Caco-2 (cell line): Measurements from ENCODE around the gene UBE2D1. TPM values are rescaled to one million over a fixed set of nuclear protein-coding genes. Genes with fewer than 3 reads are reported as not detected.

Source experiments
- BruUV-seq: library from RNA; stranded (reverse); fragments of 400-500 nt; replicated peaks from 2 replicates; lab custom pipeline; 2021; lab: Mats Ljungman, UMichigan
- CTCF ChIA-PET: fragments of 300-600 bp; sonication (Branson Sonifier 250); formaldehyde crosslinking; loops from one replicate; lab custom pipeline; 2022; ENCODE audit warnings: antibody characterized with exemption; lab: Charles Lee
- POLR2A ChIA-PET: fragments of 300-600 bp; sonication (Branson Sonifier 250); formaldehyde crosslinking; loops from one replicate; lab custom pipeline; 2022; ENCODE audit warnings: antibody characterized with exemption; lab: Charles Lee
- DNase-seq, 2 experiments: peaks; one replicate each; pipeline versions ENCODE4 v3.0.0 to v3.0.0-alpha.2; 2020 to 2022
- H3K27me3 ChIP-seq: replicated peaks from 2 replicates; pipeline ENCODE4 v1.6.0; 2011; ENCODE audit warnings: low read length; ENCODE audit not compliant: control insufficient read depth, insufficient read depth
- H3K36me3 ChIP-seq: 2 replicates; pipeline ENCODE4 v1.5.1; 2011; ENCODE audit warnings: low read length; ENCODE audit not compliant: control insufficient read depth, insufficient read depth
- H3K4me1 ChIP-seq: fragments of 250-450 bp; sonication (Bioruptor Pico); 2 replicates; pipeline ENCODE4 v1.5.1; 2020; ENCODE audit warnings: mild to moderate bottlenecking
- H3K4me3 ChIP-seq: 2 replicates; pipeline ENCODE4 v1.5.1; 2011; ENCODE audit warnings: low read depth, mild to moderate bottlenecking, control low read depth, low read length
- H3K9me3 ChIP-seq: fragments of 250-450 bp; sonication (Bioruptor Pico); 2 replicates; pipeline ENCODE4 v1.5.1; 2020; ENCODE audit warnings: mild to moderate bottlenecking, moderate library complexity
- H3K27ac Mint-ChIP-seq: one replicate; pipeline ENCODE4 v1.8.0; 2022; ENCODE audit warnings: mixed read lengths; ENCODE audit not compliant: unreplicated experiment
- H3K27me3 Mint-ChIP-seq: one replicate; pipeline ENCODE4 v1.8.0; 2022; ENCODE audit warnings: mixed read lengths; ENCODE audit not compliant: insufficient read depth, unreplicated experiment
- H3K36me3 Mint-ChIP-seq: one replicate; pipeline ENCODE4 v1.8.0; 2022; ENCODE audit warnings: mild to moderate bottlenecking, mixed read lengths; ENCODE audit not compliant: insufficient read depth, unreplicated experiment
- H3K4me1 Mint-ChIP-seq: one replicate; pipeline ENCODE4 v1.8.0; 2022; ENCODE audit warnings: low read depth, mixed read lengths; ENCODE audit not compliant: unreplicated experiment
- H3K4me3 Mint-ChIP-seq: one replicate; pipeline ENCODE4 v1.8.0; 2022; ENCODE audit warnings: mild to moderate bottlenecking, moderate library complexity, mixed read lengths; ENCODE audit not compliant: unreplicated experiment
- H3K9me3 Mint-ChIP-seq: one replicate; pipeline ENCODE4 v1.8.0; 2022; ENCODE audit warnings: mixed read lengths; ENCODE audit not compliant: unreplicated experiment
- intact Hi-C: fragments of 100-400 bp; cut with micrococcal nuclease; formaldehyde crosslinking; loops from one replicate; pipeline ENCODE4 v1.10.0; 2022; ENCODE audit not compliant: unreplicated experiment
- total RNA-seq: library from RNA; stranded (reverse); gene quantifications from 2 replicates; pipeline ENCODE4 v1.2.3, GENCODE V29; 2022
- TF ChIP-seq, protein P1 (sequence below), 2 experiments: fragments of 200-600 bp in 1 of 2; IDR thresholded peaks; 1 replicate in 1 of 2; 2 replicates in 1 of 2; pipeline versions ENCODE4 v1.5.1 to v1.8.0; 2011 to 2022; ENCODE audit warnings: antibody characterized with exemption in 1 of 2, control low read depth in 1 of 2, inconsistent platforms in 1 of 2, low read depth in 1 of 2, low read length in 1 of 2, mild to moderate bottlenecking in 1 of 2, moderate library complexity in 1 of 2; ENCODE audit not compliant: insufficient read depth in 1 of 2, severe bottlenecking in 1 of 2, unreplicated experiment in 1 of 2

The UBE2D1 gene
- total RNA-seq, 1 experiment from 2014 or later: 39.7 TPM

DNA sequence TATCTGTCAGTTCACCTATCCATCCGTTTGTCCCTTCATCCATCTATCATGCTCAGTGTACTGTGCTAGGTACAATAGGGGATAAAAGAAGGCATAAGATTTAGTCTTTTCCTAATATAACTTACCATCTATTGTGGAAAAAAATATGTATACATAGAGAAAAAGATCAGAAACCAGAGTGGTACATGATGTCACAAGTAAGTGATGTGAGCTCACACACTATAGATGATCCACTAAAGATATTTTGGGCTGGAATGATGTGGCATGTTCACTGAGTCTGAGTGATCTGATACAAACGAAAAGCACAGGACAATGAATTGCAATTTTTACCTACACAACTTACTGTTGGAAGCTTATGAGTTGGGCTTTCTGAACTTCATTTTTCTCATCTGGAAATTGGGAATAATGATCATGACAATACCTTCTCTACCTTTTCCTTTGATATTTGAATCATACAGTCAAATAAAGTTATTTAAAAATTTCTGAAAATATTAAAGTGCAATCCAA is 47.7 kb downstream of the UBE2D1 start:
- POLR2A ChIA-PET: no interaction called here
- TF ChIP-seq, protein P1, sequence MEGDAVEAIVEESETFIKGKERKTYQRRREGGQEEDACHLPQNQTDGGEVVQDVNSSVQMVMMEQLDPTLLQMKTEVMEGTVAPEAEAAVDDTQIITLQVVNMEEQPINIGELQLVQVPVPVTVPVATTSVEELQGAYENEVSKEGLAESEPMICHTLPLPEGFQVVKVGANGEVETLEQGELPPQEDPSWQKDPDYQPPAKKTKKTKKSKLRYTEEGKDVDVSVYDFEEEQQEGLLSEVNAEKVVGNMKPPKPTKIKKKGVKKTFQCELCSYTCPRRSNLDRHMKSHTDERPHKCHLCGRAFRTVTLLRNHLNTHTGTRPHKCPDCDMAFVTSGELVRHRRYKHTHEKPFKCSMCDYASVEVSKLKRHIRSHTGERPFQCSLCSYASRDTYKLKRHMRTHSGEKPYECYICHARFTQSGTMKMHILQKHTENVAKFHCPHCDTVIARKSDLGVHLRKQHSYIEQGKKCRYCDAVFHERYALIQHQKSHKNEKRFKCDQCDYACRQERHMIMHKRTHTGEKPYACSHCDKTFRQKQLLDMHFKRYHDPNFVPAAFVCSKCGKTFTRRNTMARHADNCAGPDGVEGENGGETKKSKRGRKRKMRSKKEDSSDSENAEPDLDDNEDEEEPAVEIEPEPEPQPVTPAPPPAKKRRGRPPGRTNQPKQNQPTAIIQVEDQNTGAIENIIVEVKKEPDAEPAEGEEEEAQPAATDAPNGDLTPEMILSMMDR (IDR thresholded peaks at IDR 0.05; ENCODE audit: insufficient read depth in 1 of 2, low read depth in 1 of 2, low read length in 1 of 2, severe bottlenecking in 1 of 2, unreplicated experiment in 1 of 2): no peak
- Histone ChIP-seq H3K36me3 (0 out of 2 replicates have a peak, but pooled peaks cover 2% of the 10 kb centered on the region), H3K9me3 (no peaks in the 10 kb centered on the region), H3K27me3 (no peaks in the 10 kb centered on the region), H3K4me3 (no peak overlapping the region), H3K4me1 (no peaks in the 10 kb centered on the region; the same call in 1 of the 2 replicates)
- intact Hi-C loops: no loop called here
- Mint-ChIP-seq H3K27me3 (no peaks in the 10 kb centered on the region), H3K9me3 (no peaks in the 10 kb centered on the region), H3K36me3 (peaks cover 22% of the 10 kb centered on the region), H3K4me1 (no peaks in the 10 kb centered on the region), H3K27ac (no peak overlapping the region), H3K4me3 (no peak overlapping the region)
- BruUV-seq: no TSS peak
- CTCF ChIA-PET: no interaction called here
- DNase-seq: no peak

DNA sequence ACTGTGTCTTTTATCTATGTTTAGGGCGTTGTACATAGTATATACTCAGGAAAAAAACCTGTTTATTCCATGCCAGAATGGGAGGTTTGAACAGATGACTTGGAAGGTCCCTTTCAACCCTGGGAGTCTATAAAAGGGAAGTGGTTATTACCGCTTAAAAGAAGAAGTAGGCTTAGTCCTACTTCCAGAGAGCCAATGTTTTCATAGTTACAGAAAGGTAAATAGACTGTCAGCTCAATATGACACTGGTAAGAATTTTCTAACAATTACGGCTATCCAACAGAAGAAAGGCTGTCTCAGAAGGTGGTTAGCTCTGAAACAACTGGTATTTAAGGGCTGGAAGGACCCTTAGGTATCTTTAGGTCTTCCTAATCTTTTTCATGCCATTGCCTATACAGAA is 49.3 kb downstream of the UBE2D1 start:
- Histone ChIP-seq H3K9me3 (no peaks in the 10 kb centered on the region), H3K4me3 (peak overlapping the region; percentile 83), H3K27me3 (no peaks in the 10 kb centered on the region), H3K4me1 (no peaks in the 10 kb centered on the region; the same call in 1 of the 2 replicates), H3K36me3 (0 out of 2 replicates have a peak, but pooled peaks cover 6% of the 10 kb centered on the region)
- intact Hi-C loops: no loop called here
- no peak for DNase-seq
- no peaks in the 10 kb centered on the region for H3K4me1 Mint-ChIP-seq
- H3K4me3 Mint-ChIP-seq: peak overlapping the region; percentile 87
- CTCF ChIA-PET: interaction anchor here (0.6 to 2.5 kb wide), 9 partner anchors 10 to 235 kb away, joined by 3 to 24 read pairs (median 4); partner anchors contain the start of genes CISD1 and IPMK
- peaks cover 36% of the 10 kb centered on the region for H3K36me3 Mint-ChIP-seq
- H3K27ac Mint-ChIP-seq: peak overlapping the region; percentile 80
- TF ChIP-seq, protein P1 (IDR thresholded peaks at IDR 0.05; ENCODE audit: insufficient read depth in 1 of 2, low read depth in 1 of 2, low read length in 1 of 2, severe bottlenecking in 1 of 2, unreplicated experiment in 1 of 2): no peak
- BruUV-seq: no TSS peak
- H3K9me3 Mint-ChIP-seq: no peaks in the 10 kb centered on the region
- no peaks in the 10 kb centered on the region for H3K27me3 Mint-ChIP-seq
- POLR2A ChIA-PET: no interaction called here

DNA sequence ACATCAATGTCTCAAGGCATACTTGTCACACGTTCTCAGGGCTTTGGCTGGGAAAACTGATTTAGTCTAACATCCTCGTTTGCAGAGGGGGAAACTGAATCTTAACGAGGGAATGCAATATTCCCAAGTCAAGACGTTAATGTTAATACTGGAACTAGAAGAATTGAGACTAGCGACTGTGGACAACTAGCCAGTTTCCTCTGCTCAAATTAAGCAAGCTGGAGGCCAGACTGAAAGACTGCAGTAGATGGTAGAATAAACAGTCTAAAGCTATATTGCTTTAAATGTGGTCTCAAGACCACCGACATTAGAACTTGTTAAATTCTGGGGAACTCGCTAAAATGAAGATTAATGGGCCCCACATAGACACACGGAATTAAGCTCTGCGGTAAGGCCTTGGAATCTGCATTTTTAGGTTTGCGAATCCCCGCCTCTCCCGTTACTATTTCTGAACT is 49.8 kb downstream of the UBE2D1 start:
- H3K9me3 ChIP-seq: no peaks in the 10 kb centered on the region
- peak overlapping the region; percentile 83 for H3K4me3 ChIP-seq
- Mint-ChIP-seq H3K27me3 (no peaks in the 10 kb centered on the region), H3K4me3 (peak overlapping the region; percentile 87), H3K27ac (peak overlapping the region; percentile 80), H3K36me3 (peaks cover 41% of the 10 kb centered on the region), H3K9me3 (no peaks in the 10 kb centered on the region), H3K4me1 (peaks cover 2% of the 10 kb centered on the region)
- ChIA-PET CTCF (interaction anchor here (0.6 to 2.5 kb wide), 13 partner anchors 8 to 236 kb away, joined by 3 to 24 read pairs (median 4); partner anchors contain the start of genes BICC1, CISD1 and IPMK), POLR2A (interaction anchor here (0.6 kb wide), 1 partner anchor 116 kb away, joined by 3 read pairs; the partner anchor contains the start of gene CISD1)
- no peaks in the 10 kb centered on the region; the same call in 1 of the 2 replicates for H3K4me1 ChIP-seq
- intact Hi-C loops: no loop called here
- peaks cover 7% of the 10 kb centered on the region; the same call in 1 of the 2 replicates for H3K36me3 ChIP-seq
- TSS peak; percentile 90 for BruUV-seq
- DNase-seq: no peak
- TF ChIP-seq, protein P1 (IDR thresholded peaks at IDR 0.05; ENCODE audit: insufficient read depth in 1 of 2, low read depth in 1 of 2, low read length in 1 of 2, severe bottlenecking in 1 of 2, unreplicated experiment in 1 of 2): no peak
- no peaks in the 10 kb centered on the region for H3K27me3 ChIP-seq
